ENCODE data around the gene FRMPD1. TPM values are rescaled to one million over a fixed set of nuclear protein-coding genes. Genes with fewer than 3 reads are reported as not detected.

The FRMPD1 gene
- total and polyA plus RNA-seq, 10 of the 15 experiments (the other 5 are each of a cell fraction or from before 2014, with no cell fraction given) = 0.01 to 0.08 (median 0.05) TPM; not detected in 6

DNA sequence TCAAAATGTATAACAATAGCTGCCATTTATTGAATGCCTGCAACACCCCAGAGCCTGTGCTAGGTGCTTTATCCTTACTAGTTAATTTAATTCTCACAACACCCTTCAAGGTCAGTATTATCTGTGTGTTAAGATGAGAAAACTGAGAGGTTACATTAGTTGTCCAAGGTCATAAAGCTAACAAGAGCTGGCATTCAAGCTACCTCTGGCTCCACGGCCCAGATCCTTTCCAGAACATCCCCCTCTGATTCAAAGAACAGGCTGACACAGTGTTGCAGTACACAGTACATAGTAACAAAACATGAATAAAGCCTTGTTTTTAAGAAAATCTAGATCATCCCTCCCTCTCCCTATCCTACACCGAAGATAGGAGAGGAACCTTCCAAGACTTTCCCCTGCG, 9.4 kb upstream of the FRMPD1 start:
- Histone ChIP-seq H3K4me2 (ENCODE audit: control insufficient read depth, insufficient read depth) (no peak overlapping the region), H3K27me3 (replicated peaks in 1 of 2; ENCODE audit: control insufficient read depth in 2 of 2, insufficient read depth in 2 of 2, low read length in 1 of 2) (peaks cover 0 to 3% of the 10 kb centered on the region in 2 experiments; a peak in 1 of 4 replicates), H3K4me3 (no peak overlapping the region), H3K27ac (ENCODE audit: control insufficient read depth, insufficient read depth) (no peak overlapping the region), H3K9ac (ENCODE audit: control insufficient read depth, insufficient read depth, low read length) (no peak overlapping the region), H3K36me3 (ENCODE audit: control insufficient read depth in 2 of 2, insufficient read depth in 2 of 2, low read length in 1 of 2) (no peaks in the 10 kb centered on the region), H2AFZ (ENCODE audit: control insufficient read depth, low read depth, low read length) (no peak overlapping the region), H4K20me1 (ENCODE audit: control insufficient read depth, insufficient read depth) (no peaks in the 10 kb centered on the region), H3K4me1 (ENCODE audit: control insufficient read depth, insufficient read depth, low read length) (no peaks in the 10 kb centered on the region; the same call in 1 of the 2 replicates), H3K9me3 (replicated peaks; ENCODE audit: control insufficient read depth, insufficient read depth, low read length) (no peaks in the 10 kb centered on the region), H3K79me2 (ENCODE audit: control insufficient read depth, insufficient read depth, low read length) (no peaks in the 10 kb centered on the region)
- FAIRE-seq = peak; percentile 86
- no TSS peak for BruUV-seq (replicated peaks)
- SMC1A ChIA-PET (ENCODE audit: uncharacterized antibody, unreplicated experiment) = interaction anchor here (1.3 kb wide), 1 partner anchor 22 kb away, joined by 3 read pairs; no protein-coding TSS in a partner anchor
- no peak for TF ChIP-seq BCL11A (IDR thresholded peaks at IDR 0.05; ENCODE audit: low read depth, low read length)
- no peak for TF ChIP-seq ZBTB40 (IDR thresholded peaks at IDR 0.05; ENCODE audit: borderline replicate concordance)
- no peak for TF ChIP-seq CHD4 (IDR thresholded peaks at IDR 0.05)
- no peak for TF ChIP-seq MXI1 (IDR thresholded peaks at IDR 0.05; ENCODE audit: low read depth, low read length)
- no peak for TF ChIP-seq FOXK2 (IDR thresholded peaks at IDR 0.05)
- no peak for TF ChIP-seq FOXM1 (IDR thresholded peaks at IDR 0.05; ENCODE audit: low read depth, low read length)
- no peak for TF ChIP-seq DPF2 (IDR thresholded peaks at IDR 0.05)
- no peak for TF ChIP-seq KLF5 (IDR thresholded peaks at IDR 0.05; ENCODE audit: partially characterized antibody)
- no peak for TF ChIP-seq HCFC1 (IDR thresholded peaks at IDR 0.05; ENCODE audit: low read length)
- TF ChIP-seq CREB1 (IDR thresholded peaks at IDR 0.05; ENCODE audit: low read depth) = no peak
- no peak for TF ChIP-seq RELB (IDR thresholded peaks at IDR 0.05; ENCODE audit: low read depth)
- no peak for TF ChIP-seq EP300 (IDR thresholded peaks at IDR 0.05; ENCODE audit: borderline replicate concordance in 1 of 2, control insufficient read depth in 1 of 2, low read depth in 2 of 2, low read length in 2 of 2)
- TF ChIP-seq POLR2A (IDR thresholded peaks at IDR 0.05; ENCODE audit: low read depth, low read length) = no peak
- no peak for TF ChIP-seq MYB (IDR thresholded peaks at IDR 0.05; ENCODE audit: borderline replicate concordance, low read depth, low read length)
- TF ChIP-seq KDM1A (IDR thresholded peaks at IDR 0.05; ENCODE audit: borderline replicate concordance) = no peak
- no peak for ATAC-seq
- in situ Hi-C loops (cut with MboI) = no loop called here
- POLR2A ChIA-PET = no interaction called here
- no peak for DNase-seq (ENCODE audit: low read depth, low spot score)
- intact Hi-C loops (cut with micrococcal nuclease; ENCODE audit: unreplicated experiment) = no loop called here
- RAD21 ChIA-PET (ENCODE audit: unreplicated experiment) = no interaction called here
- CTCF ChIA-PET = interaction anchor here (0.5 to 1.7 kb wide), 3 partner anchors 13 to 308 kb away, joined by 3 to 7 read pairs (median 4); no protein-coding TSS in a partner anchor
- 8% methylated on average over 3 of the region's 3 CpGs for WGBS (ENCODE audit: insufficient coverage, insufficient replicate concordance, low lambda C conversion rate, missing lambda C conversion rate)

Data from GM12878 (cell line).